Stimulated activated CD4-positive, alpha-beta T cell treated with anti-CD3 and anti-CD28 coated beads, Interleukin-15, amount 100 ng/mL, for 24 hours (primary cell): Measurements from ENCODE around the gene CACNA2D2.

Experiments used
- DNase-seq: peaks from one replicate; pipeline ENCODE4 v3.0.0-alpha.2; 2020

The CACNA2D2 gene

DNA sequence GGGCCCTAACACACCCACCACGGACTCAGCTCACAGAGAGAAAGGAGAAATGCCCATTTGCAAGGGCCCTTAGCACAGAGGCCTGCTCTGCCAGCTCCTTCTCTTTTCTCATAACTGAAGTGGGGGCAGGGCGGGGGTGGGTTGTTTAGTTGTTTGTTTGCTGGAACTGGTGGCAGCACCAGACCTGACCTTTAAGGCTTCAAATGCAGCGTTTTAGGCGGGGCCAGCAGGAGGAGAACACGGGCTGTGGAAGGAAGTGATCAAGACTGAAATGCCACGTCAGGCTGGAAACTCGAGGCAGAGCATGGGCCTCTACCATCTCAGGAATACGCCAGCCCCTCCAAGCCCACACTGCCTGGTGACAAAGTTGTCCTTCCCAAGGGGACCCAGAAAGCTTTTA lies 9.3 kb downstream of the CACNA2D2 start:
- no peak for DNase-seq

DNA sequence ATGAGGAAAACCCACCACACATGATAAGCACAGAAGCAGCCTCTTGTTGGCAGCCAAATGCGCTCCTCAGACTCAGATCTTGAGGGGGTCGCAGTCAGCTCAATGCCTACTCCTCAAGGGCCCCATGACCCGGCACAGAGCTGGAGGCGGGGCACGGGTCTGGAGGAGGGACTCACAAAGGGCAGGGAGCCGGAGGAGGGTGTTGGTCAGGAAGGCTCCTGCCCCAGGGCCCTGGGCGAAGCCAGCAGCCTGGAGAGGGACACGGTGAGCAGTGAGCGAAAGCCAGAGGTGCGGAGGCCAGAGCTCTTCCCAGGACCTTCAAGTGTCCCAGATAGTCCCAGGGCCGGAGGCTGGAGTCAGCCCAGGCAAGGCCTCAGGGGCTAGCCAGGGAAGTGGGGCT lies 9.8 kb downstream of the CACNA2D2 start:
- no peak for DNase-seq

DNA sequence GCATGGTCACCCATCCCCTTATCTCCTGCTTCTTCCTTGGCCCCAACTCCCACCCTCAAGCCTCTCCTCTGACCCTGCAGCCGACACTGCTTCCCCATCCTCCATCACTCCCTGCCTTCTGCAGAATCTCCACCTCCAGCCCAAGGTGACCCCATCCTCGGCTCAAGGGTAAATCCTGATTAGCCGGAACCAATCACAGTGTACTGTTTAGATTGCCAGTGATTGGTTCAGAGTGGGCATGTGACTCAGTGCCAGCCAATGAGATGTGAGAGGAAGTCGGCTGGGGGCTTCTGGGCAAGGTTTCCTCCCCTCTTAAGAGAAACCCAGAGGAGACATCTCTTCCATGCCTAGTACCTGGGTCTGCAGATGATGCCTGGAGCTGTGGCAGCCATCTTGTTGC lies 10.3 kb downstream of the CACNA2D2 start:
- DNase-seq, result no peak

DNA sequence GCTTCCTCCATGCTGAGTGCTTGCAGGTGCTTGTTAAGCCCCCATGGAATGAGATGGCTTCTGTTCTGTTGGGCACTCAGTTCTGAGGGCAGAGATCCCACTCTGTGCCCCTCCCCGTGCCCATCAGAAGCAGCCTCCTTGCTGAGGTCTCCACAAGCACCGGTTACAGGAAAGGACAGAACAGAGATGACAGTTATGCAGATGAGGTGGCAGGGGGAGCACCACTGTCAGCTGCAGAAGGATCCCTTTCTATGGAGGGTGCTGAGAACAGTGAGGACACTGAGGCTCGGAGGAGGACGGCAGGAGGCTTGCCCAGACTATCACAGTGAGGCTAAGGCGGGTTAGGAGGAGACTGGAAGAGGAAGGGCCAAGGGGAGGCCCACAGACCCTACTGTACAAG lies 12.4 kb downstream of the CACNA2D2 start:
- DNase-seq, result peak; percentile 12

DNA sequence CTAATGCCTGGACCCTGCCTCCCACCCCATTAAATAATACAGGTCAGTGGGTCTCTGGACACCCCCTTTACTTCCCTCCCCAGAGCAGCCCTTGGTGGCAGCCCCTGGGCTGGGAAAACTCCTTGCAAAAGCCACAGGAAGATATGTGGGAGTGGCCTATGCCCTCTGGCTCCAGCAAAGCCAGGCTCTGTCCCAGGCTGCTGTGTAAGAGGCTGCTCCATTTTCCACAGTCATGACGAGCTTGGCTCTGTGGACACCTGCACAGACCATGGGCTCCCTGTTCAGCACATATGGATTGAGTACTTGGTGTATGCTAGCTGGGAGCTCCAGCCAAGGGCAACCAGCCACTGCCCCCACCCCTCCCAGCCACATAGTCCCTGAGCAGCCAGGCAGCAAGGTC lies 13.0 kb downstream of the CACNA2D2 start:
- DNase-seq, result no peak

GRCh38 chr3:50487181-50487580 lies 16.3 kb downstream of the CACNA2D2 start:
- DNase-seq, result no peak

GRCh38 chr3:50486219-50486888 lies 17.1 kb downstream of the CACNA2D2 start:
- no peak for DNase-seq

DNA sequence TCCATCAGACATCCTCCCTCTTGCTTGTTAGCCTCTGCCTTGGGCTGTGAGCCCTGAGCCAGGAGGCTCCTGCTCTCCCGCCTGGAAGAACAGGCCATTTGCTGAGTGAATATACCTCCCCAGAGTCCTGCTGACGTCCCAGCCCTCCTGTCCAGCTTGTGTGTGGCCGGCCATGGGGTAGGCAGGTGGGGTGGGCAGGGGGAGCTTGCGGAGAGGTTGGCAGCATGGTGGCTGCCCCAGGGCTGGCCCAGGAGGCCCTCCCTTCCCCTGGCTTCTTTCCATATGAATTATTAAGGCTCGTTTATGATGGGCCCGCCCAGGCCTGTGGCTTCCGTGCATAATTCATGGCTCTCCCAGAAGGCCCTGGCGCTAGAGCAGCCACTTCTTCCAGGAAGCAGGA lies 18.7 kb downstream of the CACNA2D2 start:
- no peak for DNase-seq

DNA sequence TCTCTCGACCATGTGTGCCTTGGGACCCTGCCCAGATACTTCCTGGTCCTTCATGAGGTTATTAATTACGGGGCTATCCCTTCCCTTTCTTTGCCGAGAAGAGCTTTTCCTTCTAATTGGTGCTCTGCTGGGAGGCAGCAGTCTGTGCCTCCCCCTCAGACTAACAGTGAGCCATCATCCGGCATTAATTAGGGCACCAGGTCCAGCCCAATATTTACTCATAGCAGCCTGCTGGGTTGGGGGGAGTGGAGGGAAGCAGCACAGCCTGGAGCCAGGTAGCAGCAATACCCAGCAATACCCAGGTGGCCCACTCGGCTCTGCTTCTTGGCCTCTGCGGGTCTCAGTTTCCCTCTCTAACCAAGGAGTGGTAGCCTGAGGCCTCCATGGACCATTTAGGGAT lies 20.1 kb downstream of the CACNA2D2 start:
- DNase-seq, result no peak

DNA sequence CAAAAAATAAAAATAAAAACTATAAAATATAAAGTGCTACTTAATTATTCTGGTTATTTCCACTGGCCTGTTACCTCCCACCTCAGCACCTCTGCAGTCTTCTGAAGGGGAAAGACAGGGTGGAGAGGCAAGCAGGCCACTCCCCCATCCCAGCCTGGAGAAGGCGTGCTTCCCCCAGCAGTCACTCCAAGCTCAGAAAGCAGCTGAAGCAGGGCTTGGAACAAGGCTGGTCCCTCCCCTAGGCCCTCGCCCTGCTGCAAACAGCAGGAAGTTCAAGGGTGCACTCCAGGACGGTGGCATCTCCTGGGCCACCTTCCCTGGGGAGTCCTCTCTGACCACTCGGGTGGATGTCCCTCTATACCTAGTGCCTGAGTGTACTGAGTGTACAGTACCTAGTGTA lies 21.4 kb downstream of the CACNA2D2 start:
- DNase-seq, result no peak

DNA sequence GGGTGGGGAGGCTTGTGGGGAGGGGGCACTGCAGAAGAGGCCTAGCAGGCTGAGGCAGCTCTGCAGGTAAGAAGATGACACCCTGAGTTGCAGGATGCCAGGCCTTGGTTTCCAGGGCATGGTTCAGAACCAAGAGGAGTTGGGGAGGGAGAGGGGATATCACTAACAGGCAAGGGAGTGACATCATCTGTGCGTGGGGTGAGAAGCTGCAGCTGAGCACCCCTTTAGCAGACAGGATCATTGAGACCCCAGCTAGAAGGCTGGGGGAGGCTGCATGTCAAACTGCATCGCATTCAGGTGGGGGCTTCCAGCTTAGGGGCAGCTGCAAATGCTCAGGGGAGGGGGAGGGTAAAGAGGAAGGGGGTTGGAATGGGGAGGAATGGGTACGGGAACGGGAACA lies 23.0 kb downstream of the CACNA2D2 start:
- DNase-seq, result no peak

DNA sequence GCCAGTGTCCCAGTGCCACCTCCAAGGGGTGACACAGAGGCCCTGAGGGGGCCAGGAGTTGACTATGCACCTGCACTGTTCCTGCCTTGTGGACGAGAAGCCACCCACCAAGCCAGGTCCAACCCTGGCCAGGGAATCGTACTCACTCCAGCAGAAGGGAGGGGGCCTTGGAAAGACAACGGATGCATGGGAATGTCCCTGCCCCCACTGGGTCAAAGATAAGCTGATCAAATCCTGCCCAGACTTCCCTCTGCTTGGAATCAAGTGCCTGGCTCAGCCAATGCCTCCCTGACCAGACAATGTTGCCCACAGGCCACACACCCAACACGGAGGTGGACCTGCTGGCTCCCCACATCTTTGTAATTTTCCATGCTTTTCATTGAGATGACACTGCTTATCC lies 23.9 kb downstream of the CACNA2D2 start:
- DNase-seq, result no peak

GRCh38 chr3:50478671-50479260 lies 24.7 kb downstream of the CACNA2D2 start:
- DNase-seq, result no peak

- no peak for DNase-seq
Observed at GRCh38 chr3:50478051-50478450, 25.4 kb downstream of the CACNA2D2 start.

GRCh38 chr3:50475348-50475747 lies 28.1 kb downstream of the CACNA2D2 start:
- DNase-seq, result no peak

DNA sequence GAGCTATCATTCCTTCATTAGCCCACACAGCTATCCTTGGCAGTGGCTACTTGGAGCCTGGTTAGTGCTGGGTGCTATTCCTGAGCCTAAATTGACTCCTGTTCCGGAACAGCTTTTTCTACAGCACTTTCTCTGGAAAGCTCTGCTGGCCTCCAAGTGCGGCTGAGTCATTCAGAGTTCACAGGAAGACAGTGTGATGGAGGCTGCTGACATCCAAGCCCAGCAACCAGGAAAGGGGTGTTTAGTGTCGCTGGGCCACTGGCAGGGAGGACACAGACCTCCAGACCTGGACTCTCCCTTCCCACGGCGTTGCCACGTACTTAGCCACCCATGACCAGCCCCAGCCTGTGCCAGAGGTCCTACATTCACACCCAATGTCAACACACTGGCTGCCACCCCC lies 28.7 kb downstream of the CACNA2D2 start:
- no peak for DNase-seq

DNA sequence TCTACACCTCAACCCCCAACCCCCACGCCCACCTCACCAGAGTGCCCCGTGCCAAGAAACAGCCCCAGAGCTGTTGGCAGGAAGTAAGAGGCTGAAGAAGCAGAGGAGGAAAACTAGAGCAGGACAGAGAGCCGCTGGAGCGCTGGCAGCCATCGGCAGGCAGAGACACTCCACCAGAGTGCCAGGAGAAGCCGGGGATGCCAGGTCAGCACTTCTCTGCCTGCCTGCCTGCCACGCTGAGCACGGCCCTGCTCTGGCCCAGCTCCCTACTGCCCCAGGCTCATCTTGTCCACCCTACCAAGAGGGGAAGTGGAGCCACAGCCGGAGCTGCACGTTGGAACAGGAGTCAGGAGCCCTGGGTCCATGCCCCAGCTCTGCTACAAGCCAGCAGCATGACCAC lies 29.7 kb downstream of the CACNA2D2 start:
- DNase-seq, result no peak

DNA sequence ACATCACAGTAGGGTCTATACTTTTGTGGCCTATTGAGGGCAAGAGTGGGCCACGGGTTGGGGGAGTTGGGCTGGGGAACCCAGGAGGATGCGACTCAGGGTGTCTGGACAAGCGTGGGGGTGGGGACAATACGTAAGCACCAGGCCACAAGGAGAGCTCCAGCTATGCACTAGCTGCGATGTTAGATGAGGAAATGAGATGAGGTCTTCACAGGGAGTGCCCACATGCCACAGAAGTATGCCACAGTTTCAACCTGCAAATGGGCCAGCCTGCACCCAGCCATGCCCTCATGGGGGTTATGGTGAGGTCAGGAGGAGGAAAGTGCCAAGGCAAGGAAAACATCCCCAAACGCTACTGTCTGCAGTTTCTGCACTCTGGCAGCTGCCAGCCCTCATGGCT lies 30.5 kb downstream of the CACNA2D2 start:
- DNase-seq, result no peak

- no peak for DNase-seq
Observed at GRCh38 chr3:50470658-50471057, 32.8 kb downstream of the CACNA2D2 start.

GRCh38 chr3:50467919-50468318 lies 35.5 kb downstream of the CACNA2D2 start:
- DNase-seq, result no peak

- no peak for DNase-seq
Observed at GRCh38 chr3:50466177-50466576, 37.3 kb downstream of the CACNA2D2 start.

- DNase-seq, result no peak
Observed at GRCh38 chr3:50464569-50464968, 38.9 kb downstream of the CACNA2D2 start.

GRCh38 chr3:50459785-50460184 lies 43.6 kb downstream of the CACNA2D2 start:
- DNase-seq, result no peak

DNA sequence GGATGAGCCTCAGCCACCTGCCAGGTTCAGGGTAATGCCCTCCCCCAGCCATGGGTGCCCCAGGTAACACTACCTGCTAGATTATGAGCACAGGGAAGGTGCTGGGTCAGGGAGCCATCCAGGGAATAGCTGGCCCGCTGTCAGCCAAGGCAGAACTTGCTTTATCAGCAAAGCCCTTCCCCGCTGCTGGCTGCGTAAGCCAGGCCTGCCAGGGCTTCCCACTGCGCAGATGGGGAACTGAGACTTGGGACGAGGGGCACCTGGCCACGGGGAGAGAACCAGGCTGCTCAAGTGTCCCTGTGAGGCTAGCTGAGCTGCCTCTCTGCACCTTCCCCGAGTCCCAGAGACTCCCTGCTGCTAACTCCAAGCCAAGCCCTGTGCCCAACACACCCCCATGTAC lies 45.4 kb downstream of the CACNA2D2 start:
- DNase-seq, result no peak
